OCI-LY3 (cell line): ENCODE results near the gene UBAP2L.

ENCODE experiments used
- EZH2phosphoT487 ChIP-seq: fragments of 200-600 bp; shearing (Covaris generic); IDR thresholded peaks from 2 replicates; pipeline ENCODE4 v1.6.1; 2018; ENCODE audit warnings: antibody characterized with exemption, mixed run types, low read depth
- TF ChIP-seq, protein P1 (sequence below): fragments of 200-600, 300-600 bp; sonication (generic); IDR thresholded peaks from 2 replicates; pipeline ENCODE4 v1.5.1; 2014; ENCODE audit warnings: antibody characterized with exemption, low read length, low read depth

DNA sequence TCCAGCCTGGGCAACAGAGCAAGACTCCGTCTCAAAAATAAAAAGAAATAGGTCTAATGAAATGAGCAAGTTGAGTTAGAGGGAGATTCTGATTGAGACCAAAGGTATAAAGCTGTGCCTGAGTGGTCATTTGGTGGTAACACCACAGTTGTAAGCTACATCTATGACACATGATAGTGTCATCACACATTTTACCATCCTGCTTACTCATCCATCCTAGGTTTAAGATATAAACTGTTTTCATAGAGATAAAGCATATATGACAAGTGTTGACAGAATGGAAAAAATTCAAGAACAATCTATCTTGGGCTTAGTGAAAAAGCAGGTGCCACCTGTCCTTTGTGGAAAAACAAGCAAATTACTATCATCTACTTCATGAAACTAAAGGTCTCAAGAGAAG, 7.5 kb upstream of the UBAP2L start:
- TF ChIP-seq, protein P1, sequence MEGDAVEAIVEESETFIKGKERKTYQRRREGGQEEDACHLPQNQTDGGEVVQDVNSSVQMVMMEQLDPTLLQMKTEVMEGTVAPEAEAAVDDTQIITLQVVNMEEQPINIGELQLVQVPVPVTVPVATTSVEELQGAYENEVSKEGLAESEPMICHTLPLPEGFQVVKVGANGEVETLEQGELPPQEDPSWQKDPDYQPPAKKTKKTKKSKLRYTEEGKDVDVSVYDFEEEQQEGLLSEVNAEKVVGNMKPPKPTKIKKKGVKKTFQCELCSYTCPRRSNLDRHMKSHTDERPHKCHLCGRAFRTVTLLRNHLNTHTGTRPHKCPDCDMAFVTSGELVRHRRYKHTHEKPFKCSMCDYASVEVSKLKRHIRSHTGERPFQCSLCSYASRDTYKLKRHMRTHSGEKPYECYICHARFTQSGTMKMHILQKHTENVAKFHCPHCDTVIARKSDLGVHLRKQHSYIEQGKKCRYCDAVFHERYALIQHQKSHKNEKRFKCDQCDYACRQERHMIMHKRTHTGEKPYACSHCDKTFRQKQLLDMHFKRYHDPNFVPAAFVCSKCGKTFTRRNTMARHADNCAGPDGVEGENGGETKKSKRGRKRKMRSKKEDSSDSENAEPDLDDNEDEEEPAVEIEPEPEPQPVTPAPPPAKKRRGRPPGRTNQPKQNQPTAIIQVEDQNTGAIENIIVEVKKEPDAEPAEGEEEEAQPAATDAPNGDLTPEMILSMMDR = no peak
- no peak for TF ChIP-seq EZH2phosphoT487
